Medulla oblongata (tissue), 1 donor: ENCODE results near the gene ERICH2.

ENCODE experiments used
- DNase-seq: peaks from one replicate; pipeline ENCODE4 v3.0.0-alpha.2; 2015; ENCODE audit errors: extremely low spot score

Gene ERICH2

DNA sequence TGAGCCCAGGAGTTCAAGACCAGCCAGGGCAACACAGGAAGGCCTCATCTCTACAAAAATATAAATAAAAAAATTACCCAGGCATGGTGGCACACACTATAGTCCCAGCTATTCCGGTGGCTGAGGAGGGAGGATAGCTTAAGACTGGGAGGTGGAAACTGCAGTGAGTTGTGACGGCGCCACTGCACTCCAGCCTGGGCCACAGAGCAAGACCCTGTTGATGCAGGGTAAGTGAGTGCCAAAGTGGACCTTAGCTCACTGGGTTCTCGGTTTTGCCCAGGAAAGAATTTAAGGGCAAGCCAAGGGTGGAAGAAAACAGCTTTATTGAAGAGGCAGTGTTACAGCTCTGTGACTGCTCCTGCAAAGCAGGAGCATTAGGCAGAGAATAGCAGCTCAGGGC is 6.9 kb upstream of the ERICH2 start:
- no peak for DNase-seq

DNA sequence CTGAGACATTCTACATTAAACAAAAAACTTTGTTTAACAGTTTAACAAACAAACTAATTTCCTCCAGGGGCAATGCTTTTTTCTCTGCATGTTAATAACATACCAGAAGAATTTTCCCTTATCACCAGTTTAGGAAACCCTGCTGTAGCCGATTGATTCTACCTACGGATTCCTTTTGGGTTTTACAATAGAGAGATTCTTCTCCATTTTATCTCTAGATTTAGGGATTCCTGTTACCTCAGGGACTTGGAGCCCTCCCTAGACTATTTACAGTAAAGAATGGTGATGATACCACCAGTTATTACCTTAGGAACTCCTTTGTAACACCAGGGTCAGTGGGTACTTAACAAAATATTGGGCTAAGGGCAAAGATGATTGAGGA is 5.3 kb upstream of the ERICH2 start:
- DNase-seq = no peak

DNA sequence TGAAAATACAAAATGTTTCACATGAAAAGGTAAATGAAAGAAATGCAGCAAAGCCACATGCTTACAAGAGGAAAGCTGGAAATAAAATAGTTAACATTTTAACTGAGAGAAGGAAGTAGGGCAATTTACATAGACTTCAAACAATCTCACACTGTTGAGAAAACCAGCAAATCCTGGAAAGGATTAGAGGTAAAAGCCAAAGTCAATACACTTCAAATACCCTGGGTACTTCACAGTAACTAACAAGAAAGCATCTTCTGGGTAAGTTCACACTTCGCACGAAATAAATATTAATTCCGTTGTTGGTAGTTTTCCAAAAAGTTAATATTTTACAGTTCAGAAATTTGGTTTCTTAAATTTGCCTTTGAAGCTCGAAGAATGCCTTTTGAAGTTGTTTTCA is 3.5 kb upstream of the ERICH2 start:
- DNase-seq = no peak

GRCh38 chr2:170770606-170771420 is 635 bp downstream of the ERICH2 start:
- DNase-seq = peak; percentile 58

DNA sequence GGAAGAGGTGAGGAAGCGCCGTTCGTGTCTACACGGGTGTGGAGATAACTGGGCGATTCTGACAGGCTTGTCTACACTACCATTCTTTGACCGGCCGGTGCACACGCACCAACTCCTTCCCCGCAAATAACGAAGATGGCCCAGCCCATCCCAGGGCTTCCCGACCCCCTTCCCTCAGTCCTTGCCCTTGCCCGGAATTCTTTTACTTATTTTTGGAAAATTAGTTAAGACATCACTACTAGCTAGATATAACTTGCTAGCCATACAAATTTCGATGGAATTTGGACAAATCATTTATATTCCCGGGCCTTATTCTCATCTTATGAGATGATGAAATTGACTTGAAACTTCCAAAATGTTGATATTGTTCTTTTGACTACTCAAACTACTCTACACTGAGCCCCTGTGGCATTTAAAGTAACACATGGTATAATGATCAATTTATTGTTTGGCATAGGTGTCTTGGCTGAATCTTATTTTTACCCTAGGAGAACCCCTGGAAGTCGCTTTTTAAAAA is 1.3 kb downstream of the ERICH2 start:
- DNase-seq = no peak

- DNase-seq = no peak
Measured at GRCh38 chr2:170772295-170772694, 2.1 kb downstream of the ERICH2 start.

GRCh38 chr2:170774074-170774473 is 3.9 kb downstream of the ERICH2 start:
- DNase-seq = no peak

DNA sequence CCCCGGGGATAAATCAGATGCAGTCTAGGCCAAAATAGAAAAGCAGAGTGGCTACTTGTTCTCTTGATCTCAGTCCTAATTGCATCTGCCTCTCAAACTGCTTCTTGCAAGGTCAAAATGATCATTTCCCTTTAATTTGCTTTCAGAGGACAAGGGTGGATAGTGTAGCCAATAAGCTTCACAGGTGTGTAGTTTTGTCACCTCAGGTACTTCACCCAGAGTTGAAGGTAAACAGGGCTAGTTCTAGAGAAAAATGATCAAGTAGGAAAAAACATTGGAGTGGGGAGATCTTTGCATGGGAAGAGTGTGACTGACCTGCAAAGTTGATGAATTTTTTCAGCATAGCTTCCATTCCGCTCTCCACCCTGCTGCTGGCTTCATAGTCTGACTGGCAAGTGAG is 8.7 kb downstream of the ERICH2 start:
- no peak for DNase-seq

DNA sequence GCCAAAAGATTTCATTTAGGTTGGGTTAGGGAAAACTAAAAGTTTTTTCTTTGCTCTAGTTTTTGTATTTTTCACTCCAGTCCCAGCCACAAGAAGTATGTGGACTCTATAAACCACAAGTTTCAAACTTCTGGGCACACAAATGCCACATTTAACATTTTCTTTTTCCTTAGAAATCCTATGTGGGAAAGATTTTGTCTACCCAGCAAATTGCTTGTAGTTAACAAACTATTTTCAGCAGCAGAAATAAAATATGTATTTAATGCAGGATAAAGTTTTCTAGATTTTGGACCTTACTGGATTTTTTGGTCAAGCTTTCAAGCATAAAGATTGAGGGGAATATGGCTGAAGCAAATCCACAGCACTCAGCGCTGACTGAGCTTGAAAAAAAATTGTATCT is 9.1 kb downstream of the ERICH2 start:
- DNase-seq = no peak

DNA sequence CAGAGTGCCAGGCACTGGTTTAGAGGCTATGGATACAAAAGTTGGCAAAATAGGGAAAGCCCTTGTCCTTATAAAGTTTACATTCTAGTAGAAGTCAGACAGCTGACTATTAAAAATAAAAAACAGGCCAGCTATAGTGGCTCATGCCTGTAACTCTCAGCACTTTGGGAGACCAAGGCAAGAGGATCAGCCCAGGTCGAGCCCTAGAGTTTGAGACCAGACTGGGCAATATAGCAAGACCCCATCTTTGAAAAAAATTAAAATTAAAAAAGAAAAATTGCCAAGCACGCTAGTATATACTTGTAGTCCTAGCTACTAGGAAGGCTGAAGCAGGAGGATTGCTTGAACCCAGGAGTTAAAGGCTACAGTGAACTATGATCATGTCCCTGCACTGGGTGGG is 12.5 kb downstream of the ERICH2 start:
- DNase-seq = no peak

DNA sequence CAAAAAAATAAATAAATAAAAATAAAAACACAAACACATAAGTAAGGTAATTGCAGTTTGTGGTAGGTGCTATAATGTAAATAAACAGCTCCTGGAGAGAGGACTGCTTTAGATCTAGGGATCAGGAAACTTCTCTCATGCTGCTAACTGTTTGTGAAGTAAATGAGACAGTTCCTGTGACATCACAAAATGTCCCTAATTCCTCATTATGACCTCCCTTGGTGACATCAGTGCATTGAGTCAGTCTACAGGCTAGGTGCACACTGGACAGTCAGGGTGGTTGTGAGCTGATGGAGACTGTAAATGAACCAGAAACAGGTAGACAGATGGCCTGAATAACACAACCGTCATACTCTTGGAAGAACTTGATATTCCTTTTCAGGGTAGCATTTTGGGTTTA is 13.4 kb downstream of the ERICH2 start:
- DNase-seq = no peak

DNA sequence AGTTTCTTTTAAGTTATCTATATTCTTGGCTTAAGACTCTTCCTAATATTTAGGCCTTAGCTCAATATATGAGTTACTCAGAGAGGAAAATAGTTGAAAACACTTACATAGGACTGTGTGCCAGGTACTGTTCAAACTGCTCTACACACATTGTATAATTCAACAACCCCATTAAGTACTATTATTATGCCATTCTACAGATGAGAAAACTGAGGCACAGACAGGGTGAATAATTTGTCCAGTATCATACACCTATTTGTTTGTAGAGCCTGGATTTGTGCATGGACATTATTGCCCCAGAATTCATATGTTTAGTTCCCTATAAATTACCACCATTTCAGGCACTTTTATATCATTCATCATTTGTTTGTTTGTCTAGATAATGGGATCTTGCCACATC is 28.8 kb downstream of the ERICH2 start:
- DNase-seq = no peak

DNA sequence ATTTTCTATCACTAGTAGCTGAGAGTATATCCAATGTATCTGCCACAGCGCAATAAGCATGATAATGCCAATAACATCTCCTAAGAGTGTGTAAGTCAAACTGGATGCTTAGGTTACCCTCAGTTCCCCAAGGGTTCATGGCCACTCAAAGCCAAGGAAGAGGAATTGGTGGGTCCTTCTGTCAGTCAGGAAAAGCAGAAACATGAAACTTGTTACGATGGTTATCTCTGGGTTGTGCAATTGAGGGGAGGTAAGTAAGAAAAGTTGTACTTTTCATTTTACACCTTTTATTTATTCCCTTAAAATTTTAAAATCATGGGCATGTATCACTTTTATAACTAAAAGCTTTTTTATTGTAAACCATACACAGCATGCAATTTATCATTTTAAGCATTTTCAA is 36.4 kb downstream of the ERICH2 start:
- DNase-seq = no peak

DNA sequence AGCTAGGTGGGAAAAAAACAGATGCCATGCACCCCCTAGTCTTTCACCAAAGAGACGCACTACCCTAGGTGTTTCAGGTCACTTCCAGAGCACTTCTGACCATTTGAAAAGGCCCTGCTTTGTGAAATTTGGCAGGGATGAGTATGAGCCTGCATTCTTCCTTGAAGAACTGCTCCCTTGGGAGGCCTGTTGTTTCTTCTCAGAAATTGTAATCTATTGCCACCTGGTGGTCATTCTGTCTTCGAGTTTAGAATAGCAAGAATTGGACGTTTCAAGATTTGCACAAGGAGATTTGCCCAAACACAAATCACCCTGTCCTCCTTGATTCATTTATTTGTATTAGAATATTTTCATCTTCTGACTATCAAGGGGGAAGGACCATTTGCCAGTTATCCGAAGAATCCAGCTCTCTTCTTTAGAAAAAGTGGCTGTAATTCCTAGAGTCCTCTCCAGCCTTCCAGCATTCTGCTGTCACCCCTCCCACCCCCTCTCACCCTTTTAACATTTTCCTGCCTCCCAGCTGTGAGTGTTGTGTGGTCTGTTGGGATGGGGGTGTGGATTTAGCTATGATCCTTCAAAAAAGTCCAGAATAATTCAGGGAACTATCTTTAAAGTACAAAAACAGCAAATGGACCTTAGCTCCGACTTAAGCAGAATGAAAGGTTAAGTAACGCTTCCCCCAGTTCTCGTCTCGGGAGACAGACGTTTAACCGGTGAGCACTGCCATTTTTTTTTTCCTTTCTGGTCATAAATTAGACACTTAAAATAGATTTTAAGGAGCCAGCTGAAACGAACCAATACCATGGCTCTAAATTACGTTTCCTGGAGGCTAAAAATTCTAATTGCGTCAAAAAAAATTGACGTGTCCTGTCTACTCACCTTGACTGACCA is 42.8 kb downstream of the ERICH2 start:
- peak; percentile 93 for DNase-seq

DNA sequence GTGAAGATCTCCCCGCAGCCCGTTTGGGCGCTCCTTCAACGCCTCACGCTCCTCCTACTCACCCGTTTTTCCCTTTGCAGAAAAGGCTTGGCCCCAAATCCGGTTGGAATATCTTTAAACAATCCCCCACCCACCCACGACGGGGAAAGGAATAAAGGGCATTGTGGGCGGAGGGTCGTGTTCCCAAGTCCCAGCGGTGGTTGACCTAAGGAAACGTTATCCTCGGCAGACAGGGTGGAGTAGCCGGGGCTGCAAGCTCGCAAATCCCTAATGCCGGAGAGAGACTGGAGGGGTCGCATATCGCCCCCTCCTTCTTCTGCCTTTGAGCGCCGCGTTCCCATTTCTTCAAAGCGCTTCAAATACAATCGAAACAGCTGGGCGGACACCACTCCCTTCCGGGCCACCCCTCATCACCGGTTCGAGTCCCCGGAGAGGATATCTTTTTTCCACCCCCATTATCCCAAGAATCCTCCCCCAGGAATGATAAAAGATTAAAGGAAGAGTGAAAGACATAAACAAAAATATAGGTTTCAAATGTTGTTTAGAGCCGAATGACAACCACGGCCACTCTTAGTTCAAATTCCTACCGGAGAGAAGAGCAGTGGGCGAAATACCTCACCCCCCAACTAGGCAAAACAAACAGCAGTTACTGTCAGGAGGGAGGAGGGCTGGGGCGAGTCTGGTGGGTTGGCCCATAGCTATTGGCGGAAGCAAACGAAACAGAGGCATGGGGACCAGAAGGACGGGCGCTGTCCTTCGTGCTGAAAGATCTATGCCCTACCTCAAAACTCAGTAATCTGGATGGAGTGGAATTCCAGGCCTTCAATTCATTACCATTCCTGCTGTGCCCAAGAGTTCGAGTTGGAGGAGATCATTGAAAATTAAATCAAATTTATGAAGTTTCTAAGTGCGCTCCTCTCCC is 43.7 kb downstream of the ERICH2 start:
- DNase-seq = no peak

DNA sequence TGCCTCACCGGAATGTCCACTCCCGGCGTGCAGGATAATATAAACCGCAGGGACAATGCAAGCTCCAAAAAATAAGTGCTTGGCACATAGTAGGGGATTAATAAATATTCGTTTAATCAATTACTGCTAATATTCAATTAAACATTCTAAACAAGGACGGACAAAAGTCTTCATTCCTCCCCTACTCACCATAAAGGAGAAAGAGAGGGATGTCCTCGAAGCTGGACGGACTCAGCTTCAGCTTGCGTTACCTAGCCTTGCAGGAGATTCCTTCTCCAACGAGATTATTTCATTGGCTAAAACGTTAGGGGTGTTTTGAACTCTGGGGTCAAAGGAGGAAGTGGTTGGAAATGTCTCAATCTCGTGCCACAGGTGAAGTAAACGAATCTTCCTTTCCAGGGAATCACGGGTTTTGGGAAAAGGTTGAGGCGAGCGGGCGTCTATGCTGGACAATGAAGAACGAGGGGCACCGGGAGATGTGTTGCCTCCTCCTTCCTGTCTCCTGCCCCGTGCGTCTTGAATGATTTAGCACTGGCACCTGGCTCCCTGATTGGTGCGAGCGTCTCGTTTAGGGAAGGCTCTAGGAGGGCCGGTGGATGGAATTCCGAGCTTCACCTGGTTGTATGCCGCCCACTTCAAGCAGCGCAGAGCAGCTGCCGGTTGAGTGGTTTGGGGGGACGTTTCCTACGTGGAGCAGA is 44.5 kb downstream of the ERICH2 start:
- DNase-seq = no peak

DNA sequence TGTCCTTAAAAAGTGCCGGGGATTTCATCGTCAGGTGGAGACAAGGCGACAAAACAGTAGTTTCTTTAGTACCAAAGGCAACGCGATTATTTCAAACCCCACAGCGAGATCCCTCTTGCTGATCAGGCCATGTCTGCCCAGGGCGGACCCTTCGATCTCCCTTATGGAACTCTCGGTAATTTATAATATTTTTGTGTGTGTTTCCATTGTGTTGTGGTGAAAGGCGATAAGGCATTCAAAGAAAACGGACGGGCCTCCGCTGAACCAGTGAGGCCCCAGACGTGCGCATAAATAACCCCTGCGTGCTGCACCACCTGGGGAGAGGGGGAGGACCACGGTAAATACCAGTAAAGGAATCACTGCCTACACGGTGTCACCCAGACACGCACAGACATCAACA is 45.1 kb downstream of the ERICH2 start:
- DNase-seq = no peak

- DNase-seq = peak; percentile 51
Measured at GRCh38 chr2:170815746-170816503, 45.7 kb downstream of the ERICH2 start.

DNA sequence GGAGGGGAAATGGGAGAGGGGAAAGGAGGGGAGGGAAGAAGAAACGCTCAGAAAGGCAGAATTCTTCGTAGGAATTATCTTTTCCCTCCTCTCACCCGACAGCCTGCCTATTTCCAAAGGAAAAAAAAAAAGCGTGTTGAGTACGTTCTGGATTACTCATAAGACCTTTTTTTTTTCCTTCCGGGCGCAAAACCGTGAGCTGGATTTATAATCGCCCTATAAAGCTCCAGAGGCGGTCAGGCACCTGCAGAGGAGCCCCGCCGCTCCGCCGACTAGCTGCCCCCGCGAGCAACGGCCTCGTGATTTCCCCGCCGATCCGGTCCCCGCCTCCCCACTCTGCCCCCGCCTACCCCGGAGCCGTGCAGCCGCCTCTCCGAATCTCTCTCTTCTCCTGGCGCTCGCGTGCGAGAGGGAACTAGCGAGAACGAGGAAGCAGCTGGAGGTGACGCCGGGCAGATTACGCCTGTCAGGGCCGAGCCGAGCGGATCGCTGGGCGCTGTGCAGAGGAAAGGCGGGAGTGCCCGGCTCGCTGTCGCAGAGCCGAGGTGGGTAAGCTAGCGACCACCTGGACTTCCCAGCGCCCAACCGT is 46.4 kb downstream of the ERICH2 start, which contains the start of gene GAD1:
Gene GAD1 (plus strand): TSS at position 384 of the 589 bp plus-strand sequence. CDS start 1,705 bp downstream, outside the sequence.
- DNase-seq = no peak
